HepG2 (cell line): ENCODE measurements around the gene RASGRP1. TPM values are rescaled to one million over a fixed set of nuclear protein-coding genes. Genes with fewer than 3 reads are reported as not detected.

Experiments
- ATAC-seq: fragments of 200-7000 bp; cut with Tn5 transposase; 3 replicates; pipeline ENCODE4 v1.9.1; 2020; ENCODE audit warnings: mild to moderate bottlenecking, moderate library complexity
- BruUV-seq: library from RNA; stranded (reverse); fragments of 400-500 nt; replicated peaks from 2 replicates; lab custom pipeline; 2021; lab: Mats Ljungman, UMichigan
- CTCF ChIA-PET: fragments of 300-600 bp; formaldehyde crosslinking; extraction: SDS; loops from one replicate; lab custom pipeline; 2021; ENCODE audit warnings: low total read pairs, inconsistent platforms, low intra/inter-chr PET ratio; lab: Yijun Ruan, JAX
- POLR2A ChIA-PET: fragments of 350-600 bp; sonication (Branson Sonifier 250); formaldehyde crosslinking; loops from one replicate; lab custom pipeline; 2020; ENCODE audit warnings: antibody characterized with exemption, inconsistent platforms; lab: Yijun Ruan, JAX
- DNase-seq: peaks from one replicate; pipeline ENCODE4 v3.0.0-alpha.2; 2015; ENCODE audit warnings: low spot score
- FAIRE-seq: peaks from 3 replicates; lab custom pipeline; 2011; peaks lifted over from hg19 to GRCh38; lab: Jason Lieb, UNC
- H2AFZ ChIP-seq: one replicate; pipeline ENCODE4 v1.6.1; 2011; ENCODE audit warnings: low read length, inconsistent platforms
- H3K27ac ChIP-seq: fragments of 300-600 bp; 3 replicates; pipeline ENCODE4 v1.8.0; 2011; ENCODE audit warnings: mixed run types, mild to moderate bottlenecking, mixed read lengths, low read length, inconsistent platforms; ENCODE audit not compliant: insufficient read depth; ENCODE audit errors: extremely low read length
- H3K27me3 ChIP-seq, 2 experiments: fragments of 200-600 bp in 1 of 2; 2 replicates in 1 of 2; 3 replicates in 1 of 2; pipeline versions ENCODE4 v1.6.0 to v1.8.0; 2011; ENCODE audit warnings: low read length in 2 of 2, mild to moderate bottlenecking in 2 of 2, moderate library complexity in 2 of 2, inconsistent platforms in 1 of 2; ENCODE audit not compliant: insufficient read depth in 2 of 2, control insufficient read depth in 1 of 2
- H3K36me3 ChIP-seq, 2 experiments: fragments of 200-600 bp in 1 of 2; replicated peaks in 1 of 2; 2 replicates in 1 of 2; 3 replicates in 1 of 2; pipeline versions ENCODE4 v1.5.1 to v1.8.0; 2011; ENCODE audit warnings: low read length in 2 of 2, inconsistent platforms in 1 of 2; ENCODE audit not compliant: insufficient read depth in 2 of 2, control insufficient read depth in 1 of 2
- H3K4me1 ChIP-seq: 2 replicates; pipeline ENCODE4 v1.5.1; 2012; ENCODE audit warnings: low read length, inconsistent platforms; ENCODE audit not compliant: insufficient read depth
- H3K4me2 ChIP-seq: 2 replicates; pipeline ENCODE4 v1.6.0; 2011; ENCODE audit warnings: low read depth, low read length, inconsistent platforms
- H3K4me3 ChIP-seq, 3 experiments: fragments of 200-600 bp in 1 of 3; sonication (generic), shearing (Covaris generic) in 1 of 3; replicated peaks in 1 of 3; 2 replicates each; pipeline ENCODE4 v1.5.1; 2011 to 2016; ENCODE audit warnings: low read length in 3 of 3, inconsistent platforms in 2 of 3, low read depth in 2 of 3, mild to moderate bottlenecking in 2 of 3, control low read depth in 1 of 3, mixed read lengths in 1 of 3; ENCODE audit not compliant: insufficient read depth in 1 of 3
- H3K79me2 ChIP-seq: one replicate; pipeline ENCODE4 v1.6.1; 2011; ENCODE audit warnings: low read length, inconsistent platforms; ENCODE audit not compliant: insufficient read depth
- H3K9ac ChIP-seq: 2 replicates; pipeline ENCODE4 v1.6.0; 2011; ENCODE audit warnings: mild to moderate bottlenecking, low read depth, low read length, inconsistent platforms; ENCODE audit not compliant: insufficient read depth
- H3K9me3 ChIP-seq: 2 replicates; pipeline ENCODE4 v1.5.1; 2012; ENCODE audit warnings: mild to moderate bottlenecking, low read length
- H4K20me1 ChIP-seq: 2 replicates; pipeline ENCODE4 v1.6.0; 2011; ENCODE audit warnings: inconsistent platforms, mild to moderate bottlenecking, low read length, moderate library complexity; ENCODE audit not compliant: insufficient read depth
- AFF4 ChIP-seq: sonication (generic); formaldehyde crosslinking; IDR thresholded peaks from 2 replicates; pipeline ENCODE4 v1.4.0; 2020; ENCODE audit warnings: missing genetic modification reagents
- CREB1 ChIP-seq, 2 experiments: fragments of 450-650 bp in 1 of 2; IDR thresholded peaks; 2 replicates each; pipeline ENCODE4 v1.6.1; 2016 to 2017; ENCODE audit warnings: control low read depth in 1 of 2, mild to moderate bottlenecking in 1 of 2, missing compliant biosample characterization in 1 of 2, missing genetic modification characterization in 1 of 2
- JUN ChIP-seq: sonication (generic); formaldehyde crosslinking; IDR thresholded peaks from 2 replicates; pipeline ENCODE4 v1.4.0; 2020; ENCODE audit warnings: mild to moderate bottlenecking, missing genetic modification reagents
- PHB2 ChIP-seq: fragments of 450-650 bp; IDR thresholded peaks from 2 replicates; pipeline ENCODE4 v1.6.1; 2018; ENCODE audit not compliant: partially characterized antibody
- PREB ChIP-seq: sonication (generic); formaldehyde crosslinking; IDR thresholded peaks from 2 replicates; pipeline ENCODE4 v1.4.0; 2020; ENCODE audit warnings: missing genetic modification reagents
- RELA ChIP-seq: sonication (generic); formaldehyde crosslinking; IDR thresholded peaks from 2 replicates; pipeline ENCODE4 v1.4.0; 2020; ENCODE audit warnings: missing genetic modification reagents
- RXRB ChIP-seq: IDR thresholded peaks from 2 replicates; pipeline ENCODE4 v1.6.1; 2016; ENCODE audit warnings: borderline replicate concordance, missing genetic modification reagents, missing compliant biosample characterization
- SETDB1 ChIP-seq: sonication (generic); formaldehyde crosslinking; IDR thresholded peaks from 2 replicates; pipeline ENCODE4 v1.5.1; 2020; ENCODE audit warnings: missing genetic modification reagents, mild to moderate bottlenecking, borderline replicate concordance
- SOX13 ChIP-seq, 3 experiments: fragments of 450-650 bp in 1 of 3; sonication (generic) in 1 of 3; formaldehyde crosslinking in 1 of 3; IDR thresholded peaks in 2 of 3; conservative IDR thresholded peaks in 1 of 3; 2 replicates each; pipeline versions ENCODE4 v1.5.0 to v1.6.1; 2016 to 2020; ENCODE audit warnings: antibody characterized with exemption in 1 of 3, mild to moderate bottlenecking in 1 of 3, missing compliant biosample characterization in 1 of 3, missing genetic modification reagents in 1 of 3, moderate library complexity in 1 of 3
- SUZ12 ChIP-seq: fragments of 150-350 bp; IDR thresholded peaks from 2 replicates; pipeline ENCODE4 v1.6.1; 2014; ENCODE audit warnings: low read depth, low read length
- TARDBP ChIP-seq: sonication (generic); formaldehyde crosslinking; IDR thresholded peaks from 2 replicates; pipeline ENCODE4 v1.8.0; 2022; ENCODE audit warnings: mild to moderate bottlenecking, missing genetic modification reagents
- ZNF230 ChIP-seq: sonication (generic); formaldehyde crosslinking; IDR thresholded peaks from 2 replicates; pipeline ENCODE4 v1.4.0; 2020; ENCODE audit warnings: mild to moderate bottlenecking, missing genetic modification reagents
- ZNF691 ChIP-seq: sonication (generic); formaldehyde crosslinking; IDR thresholded peaks from 2 replicates; pipeline ENCODE4 v1.4.0; 2020; ENCODE audit warnings: missing genetic modification reagents, low read depth, mild to moderate bottlenecking, borderline replicate concordance
- ZNF704 ChIP-seq: sonication (generic); formaldehyde crosslinking; IDR thresholded peaks from 2 replicates; pipeline ENCODE4 v1.8.1; 2023; ENCODE audit warnings: mild to moderate bottlenecking, inconsistent platforms, moderate library complexity, missing genetic modification reagents, borderline replicate concordance
- WGBS: methylation state at CpG from one replicate; pipeline ENCODE4 v1.1.6; 2017; ENCODE audit warnings: low lambda C conversion rate; 5-methylcytosine and 5-hydroxymethylcytosine counted together
- in situ Hi-C: cut with HindIII; loops from 2 replicates; pipeline ENCODE4 v1.10.0; 2017; ENCODE audit warnings: low pct_unique_long_range_greater_than_20kb; ENCODE audit not compliant: extremely low pct_ligation_motif_present
- intact Hi-C: fragments of 100-400 bp; cut with micrococcal nuclease; formaldehyde crosslinking; loops from one replicate; pipeline ENCODE4 v1.10.0; 2022; ENCODE audit not compliant: unreplicated experiment
- polyA plus RNA-seq, 8 experiments: library from polyadenylated mRNA; depleted of rRNA in 3 of 8; stranded (reverse) in 7 of 8; unstranded in 1 of 8; fragments of >200 nt; fragmentation: Illumina TruSeq in 4 of 8; extraction: Trizol in 4 of 8; gene quantifications; 2 replicates each; pipeline versions ENCODE4 v1.2.1 to v1.2.3, GENCODE V29; 2011 to 2016; ENCODE audit warnings: low read depth in 4 of 8, missing spikeins in 1 of 8, mixed read lengths in 1 of 8; ENCODE audit not compliant: insufficient read depth in 1 of 8
- total RNA-seq, 5 experiments: library from RNA; depleted of rRNA; stranded (reverse); fragments of >200 nt; fragmentation: Illumina TruSeq; extraction: Trizol; gene quantifications; 2 replicates each; pipeline ENCODE4 v1.2.3, GENCODE V29; 2016; ENCODE audit warnings: low read depth in 1 of 5
- TF ChIP-seq, protein P1 (sequence below): sonication (generic); formaldehyde crosslinking; IDR thresholded peaks from 2 replicates; pipeline ENCODE4 v1.8.0; 2022; ENCODE audit warnings: missing genetic modification reagents, mild to moderate bottlenecking, moderate library complexity, borderline replicate concordance

Gene RASGRP1
- total and polyA plus RNA-seq, 2 of the 13 experiments (the other 11 are each of a cell fraction or from before 2014, with no cell fraction given) = 0.07 TPM; not detected in 1

- Histone ChIP-seq H2AFZ (no peak overlapping the region), H3K9me3 (no peaks in the 10 kb centered on the region), H3K9ac (no peak overlapping the region), H3K27me3 (peaks cover 2 to 4% of the 10 kb centered on the region in 2 experiments; a peak in 1 of 5 replicates), H4K20me1 (no peaks in the 10 kb centered on the region), H3K79me2 (no peaks in the 10 kb centered on the region), H3K36me3 (no peaks in the 10 kb centered on the region), H3K4me3 (no peak overlapping the region), H3K27ac (no peak overlapping the region), H3K4me1 (no peaks in the 10 kb centered on the region), H3K4me2 (no peak overlapping the region)
- ChIA-PET CTCF (no interaction called here), POLR2A (no interaction called here)
- in situ Hi-C loops (no loop called here), intact Hi-C loops (no loop called here)
- no TSS peak for BruUV-seq
- FAIRE-seq (no peak), DNase-seq (no peak), ATAC-seq (no peak)
- WGBS = 11% methylated on average over 1 of the region's 1 CpG
- TF ChIP-seq, protein P1, sequence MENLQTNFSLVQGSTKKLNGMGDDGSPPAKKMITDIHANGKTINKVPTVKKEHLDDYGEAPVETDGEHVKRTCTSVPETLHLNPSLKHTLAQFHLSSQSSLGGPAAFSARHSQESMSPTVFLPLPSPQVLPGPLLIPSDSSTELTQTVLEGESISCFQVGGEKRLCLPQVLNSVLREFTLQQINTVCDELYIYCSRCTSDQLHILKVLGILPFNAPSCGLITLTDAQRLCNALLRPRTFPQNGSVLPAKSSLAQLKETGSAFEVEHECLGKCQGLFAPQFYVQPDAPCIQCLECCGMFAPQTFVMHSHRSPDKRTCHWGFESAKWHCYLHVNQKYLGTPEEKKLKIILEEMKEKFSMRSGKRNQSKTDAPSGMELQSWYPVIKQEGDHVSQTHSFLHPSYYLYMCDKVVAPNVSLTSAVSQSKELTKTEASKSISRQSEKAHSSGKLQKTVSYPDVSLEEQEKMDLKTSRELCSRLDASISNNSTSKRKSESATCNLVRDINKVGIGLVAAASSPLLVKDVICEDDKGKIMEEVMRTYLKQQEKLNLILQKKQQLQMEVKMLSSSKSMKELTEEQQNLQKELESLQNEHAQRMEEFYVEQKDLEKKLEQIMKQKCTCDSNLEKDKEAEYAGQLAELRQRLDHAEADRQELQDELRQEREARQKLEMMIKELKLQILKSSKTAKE (CRISPR knock-in tag) = no peak
- TF ChIP-seq PHB2 = no peak
- TF ChIP-seq RXRB (CRISPR knock-in tag) = no peak
- TF ChIP-seq TARDBP (CRISPR knock-in tag) = no peak
- TF ChIP-seq SUZ12 = no peak
- TF ChIP-seq JUN (CRISPR knock-in tag) = no peak
- TF ChIP-seq RELA (CRISPR knock-in tag) = no peak
- no peak for TF ChIP-seq ZNF704 (CRISPR knock-in tag)
- no peak for TF ChIP-seq CREB1 (IDR thresholded peaks at IDR 0.05)
- TF ChIP-seq CREB1 (CRISPR knock-in tag; IDR thresholded peaks at IDR 0.05) = no peak
- no peak for TF ChIP-seq ZNF691 (CRISPR knock-in tag)
- TF ChIP-seq PREB (CRISPR knock-in tag) = no peak
- no peak for TF ChIP-seq ZNF230 (CRISPR knock-in tag)
- TF ChIP-seq SOX13 (IDR thresholded peaks at IDR 0.05) = no peak
- no peak for TF ChIP-seq SOX13 (CRISPR knock-in tag; conservative IDR thresholded peaks at IDR 0.05 in 1 of 2, IDR thresholded peaks at IDR 0.05 in 1 of 2)
- no peak for TF ChIP-seq AFF4 (CRISPR knock-in tag)
- TF ChIP-seq SETDB1 (CRISPR knock-in tag) = no peak
Observed at GRCh38 chr15:38528294-38528693, 36.3 kb downstream of the RASGRP1 start.
